ENCODE data around the gene ANTXR2.
"Not testable (repeated sequence)": the region's sequence is repeated elsewhere in the genome, so short reads cannot be mapped to it uniquely, and the experiment has no call there.

DNA sequence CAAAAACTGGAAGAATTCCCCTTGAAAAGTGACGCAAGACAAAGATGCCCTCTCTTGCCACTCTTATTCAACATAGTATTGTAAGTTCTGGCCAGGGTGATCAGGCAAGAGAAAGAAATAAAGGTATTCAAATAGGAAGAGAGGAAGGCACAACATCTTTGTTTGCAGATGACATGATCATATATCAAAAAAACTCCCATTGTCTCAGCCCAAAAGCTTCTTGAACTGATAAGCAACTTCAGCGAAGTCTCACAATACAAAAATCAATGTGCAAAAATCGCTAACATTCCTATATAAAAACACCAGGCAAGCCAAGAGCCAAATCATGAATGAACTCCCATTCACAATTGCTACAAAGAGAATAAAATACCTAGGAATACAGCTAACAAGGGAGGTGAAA, 46.6 kb upstream of the ANTXR2 start:
- TF ChIP-seq, protein P1, sequence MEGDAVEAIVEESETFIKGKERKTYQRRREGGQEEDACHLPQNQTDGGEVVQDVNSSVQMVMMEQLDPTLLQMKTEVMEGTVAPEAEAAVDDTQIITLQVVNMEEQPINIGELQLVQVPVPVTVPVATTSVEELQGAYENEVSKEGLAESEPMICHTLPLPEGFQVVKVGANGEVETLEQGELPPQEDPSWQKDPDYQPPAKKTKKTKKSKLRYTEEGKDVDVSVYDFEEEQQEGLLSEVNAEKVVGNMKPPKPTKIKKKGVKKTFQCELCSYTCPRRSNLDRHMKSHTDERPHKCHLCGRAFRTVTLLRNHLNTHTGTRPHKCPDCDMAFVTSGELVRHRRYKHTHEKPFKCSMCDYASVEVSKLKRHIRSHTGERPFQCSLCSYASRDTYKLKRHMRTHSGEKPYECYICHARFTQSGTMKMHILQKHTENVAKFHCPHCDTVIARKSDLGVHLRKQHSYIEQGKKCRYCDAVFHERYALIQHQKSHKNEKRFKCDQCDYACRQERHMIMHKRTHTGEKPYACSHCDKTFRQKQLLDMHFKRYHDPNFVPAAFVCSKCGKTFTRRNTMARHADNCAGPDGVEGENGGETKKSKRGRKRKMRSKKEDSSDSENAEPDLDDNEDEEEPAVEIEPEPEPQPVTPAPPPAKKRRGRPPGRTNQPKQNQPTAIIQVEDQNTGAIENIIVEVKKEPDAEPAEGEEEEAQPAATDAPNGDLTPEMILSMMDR (IDR thresholded peaks at IDR 0.05): not testable (repeated sequence)
- not testable (repeated sequence) for TF ChIP-seq POLR2A (IDR thresholded peaks at IDR 0.05)

Measured in heart left ventricle (tissue), 13 donors.